Stimulated activated CD8-positive, alpha-beta memory T cell treated with anti-CD3 and anti-CD28 coated beads, Interleukin-15, amount 100 ng/mL, for 4 hours (primary cell): ENCODE data around the gene MVD.
A peak's percentile ranks its signal among the peaks of the same experiment; 100 is the strongest.

Experiments used
- DNase-seq, 2 donors: peaks; one replicate each; pipeline ENCODE4 v3.0.0-alpha.2; 2020; ENCODE audit warnings: low read depth in 2 of 2

The MVD gene

GRCh38 chr16:88640498-88641247 is 22.2 kb downstream of the MVD start:
- DNase-seq: no peak

GRCh38 chr16:88640039-88640495 is 22.8 kb downstream of the MVD start:
- no peak for DNase-seq

GRCh38 chr16:88639231-88640038 is 23.5 kb downstream of the MVD start:
- DNase-seq: no peak

GRCh38 chr16:88638323-88639230 is 24.3 kb downstream of the MVD start, which contains the start of gene IL17C:
Gene IL17C, plus strand, starts transcription at chr16:88638572. Its CDS starts 70 bp downstream, at chr16:88638642.
- no peak for DNase-seq

- DNase-seq: no peak
Measured at GRCh38 chr16:88636488-88637265, 26.2 kb downstream of the MVD start.

- DNase-seq: no peak
Measured at GRCh38 chr16:88635671-88636319, 27.1 kb downstream of the MVD start.

- no peak for DNase-seq
Measured at GRCh38 chr16:88634994-88635670, 27.8 kb downstream of the MVD start.

GRCh38 chr16:88634141-88634993 is 28.5 kb downstream of the MVD start:
- peak; percentile 20 to 59 for DNase-seq

- peak; percentile 51 to 56 for DNase-seq
Measured at GRCh38 chr16:88633684-88634140, 29.2 kb downstream of the MVD start.

GRCh38 chr16:88632587-88632930 is 30.3 kb downstream of the MVD start:
- DNase-seq: no peak

GRCh38 chr16:88631920-88632586 is 30.8 kb downstream of the MVD start:
- DNase-seq: no peak

- no peak for DNase-seq
Measured at GRCh38 chr16:88631384-88631783, 31.5 kb downstream of the MVD start.

- DNase-seq: no peak
Measured at GRCh38 chr16:88630941-88631340, 31.9 kb downstream of the MVD start.

- no peak for DNase-seq
Measured at GRCh38 chr16:88630433-88630832, 32.5 kb downstream of the MVD start.

GRCh38 chr16:88629835-88630234 is 33.1 kb downstream of the MVD start:
- no peak for DNase-seq

GRCh38 chr16:88628512-88628974 is 34.3 kb downstream of the MVD start:
- no peak for DNase-seq

GRCh38 chr16:88627531-88628411 is 35.1 kb downstream of the MVD start:
- no peak for DNase-seq
